Right lobe of liver (tissue), 6 donors: ENCODE results near the gene ZP1. TPM values are rescaled to one million over a fixed set of nuclear protein-coding genes. Genes with fewer than 3 reads are reported as not detected.
A peak's percentile ranks its signal among the peaks of the same experiment; 100 is the strongest.

ENCODE experiments used
- ATAC-seq, 4 donors: fragments of 200-7000 bp; cut with Tn5 transposase; one replicate each; pipeline ENCODE4 v1.9.1; 2020; ENCODE audit warnings: mild to moderate bottlenecking in 4 of 4, moderate library complexity in 4 of 4
- DNase-seq, 3 donors: peaks; one replicate each; pipeline ENCODE4 v3.0.0-alpha.2; 2020
- H3K27ac ChIP-seq, 3 donors: fragments of 200-600 bp; one replicate each; pipeline ENCODE4 v1.8.0; 2022
- H3K27me3 ChIP-seq, 2 donors: fragments of 200-600 bp; one replicate each; pipeline ENCODE4 v1.8.0; 2022
- H3K36me3 ChIP-seq, 4 donors: fragments of 200-600 bp; sonication (generic) in 1 of 4; one replicate each; pipeline versions ENCODE4 v1.5.1 to v1.8.0; 2017 to 2022; ENCODE audit warnings: control low read depth in 1 of 4
- H3K4me1 ChIP-seq, 4 donors: fragments of 200-600 bp; sonication (generic) in 1 of 4; one replicate each; pipeline versions ENCODE4 v1.5.1 to v1.8.0; 2017 to 2022; ENCODE audit warnings: control low read depth in 1 of 4
- H3K4me3 ChIP-seq, 3 donors: fragments of 200-600 bp; one replicate each; pipeline ENCODE4 v1.8.0; 2022
- H3K9me3 ChIP-seq, 4 donors: fragments of 200-600 bp; sonication (generic) in 1 of 4; one replicate each; pipeline versions ENCODE4 v1.5.1 to v1.8.0; 2017 to 2022; ENCODE audit warnings: control low read depth in 1 of 4
- POLR2A ChIP-seq: fragments of 450-650 bp; IDR thresholded peaks from one replicate; pipeline ENCODE4 v1.6.1; 2017; ENCODE audit warnings: antibody characterized with exemption, mild to moderate bottlenecking
- WGBS: methylation state at CpG from one replicate; pipeline ENCODE4 v1.1.6; 2018; ENCODE audit warnings: low coverage, low lambda C conversion rate; ENCODE audit not compliant: insufficient coverage; ENCODE audit errors: missing lambda C conversion rate; 5-methylcytosine and 5-hydroxymethylcytosine counted together
- intact Hi-C, 2 donors: fragments of 100-400 bp; cut with DNase I; formaldehyde crosslinking; loops; one replicate each; pipeline versions ENCODE4 v1.11.2 to v1.14.1; 2022
- total RNA-seq, 6 experiments: library from RNA; depleted of rRNA in 2 of 6; stranded (reverse); fragments of >200 nt in 2 of 6; fragmentation: NEBNext Ultra II Directional in 3 of 6; extraction: Animal tissue kit (Norgen Biotek cat#: 25700) in 3 of 6; gene quantifications; one replicate each; pipeline versions ENCODE4 v1.1.0 to v1.2.4, GENCODE V29; 2016 to 2023
- TF ChIP-seq, protein P1 (sequence below), 4 donors: fragments of 200-600 bp in 3 of 4; fragments of 450-650 bp in 1 of 4; IDR thresholded peaks; one replicate each; pipeline versions ENCODE4 v1.5.1 to v1.8.0; 2016 to 2022; ENCODE audit warnings: antibody characterized with exemption in 4 of 4, mild to moderate bottlenecking in 2 of 4
- donor health status: DM: no; HTN: yes; CAD: no.
- donor health status: DM: no; HTN: no; CAD: no.
- donor health status: DM: no; HTN: no; CAD: no.
- donor health status: DM: no; HTN: yes; CAD: no.
- donor health status: DM: no; HTN: yes; CAD: no.

The ZP1 gene
- total RNA-seq, 6 experiments from 2014 or later: not detected

- WGBS: 74% methylated on average over 3 of the region's 8 CpGs
- H3K4me1 ChIP-seq: peaks cover 0 to 5% (median 0%) of the 10 kb centered on the region in 4 donors
These were observed 13.0 kb upstream of the ZP1 start for GRCh38 chr11:60854140-60854846.

GRCh38 chr11:60854847-60855725 lies 12.3 kb upstream of the ZP1 start:
- no peaks in the 10 kb centered on the region for H3K27me3 ChIP-seq
- no peak overlapping the region for H3K4me3 ChIP-seq
- H3K9me3 ChIP-seq: no peaks in the 10 kb centered on the region
- ATAC-seq (no peak), DNase-seq (no peak)
- WGBS: 48% methylated on average over 7 of the region's 8 CpGs
- peaks cover 0 to 5% (median 0%) of the 10 kb centered on the region in 4 donors for H3K4me1 ChIP-seq
- TF ChIP-seq, protein P1, sequence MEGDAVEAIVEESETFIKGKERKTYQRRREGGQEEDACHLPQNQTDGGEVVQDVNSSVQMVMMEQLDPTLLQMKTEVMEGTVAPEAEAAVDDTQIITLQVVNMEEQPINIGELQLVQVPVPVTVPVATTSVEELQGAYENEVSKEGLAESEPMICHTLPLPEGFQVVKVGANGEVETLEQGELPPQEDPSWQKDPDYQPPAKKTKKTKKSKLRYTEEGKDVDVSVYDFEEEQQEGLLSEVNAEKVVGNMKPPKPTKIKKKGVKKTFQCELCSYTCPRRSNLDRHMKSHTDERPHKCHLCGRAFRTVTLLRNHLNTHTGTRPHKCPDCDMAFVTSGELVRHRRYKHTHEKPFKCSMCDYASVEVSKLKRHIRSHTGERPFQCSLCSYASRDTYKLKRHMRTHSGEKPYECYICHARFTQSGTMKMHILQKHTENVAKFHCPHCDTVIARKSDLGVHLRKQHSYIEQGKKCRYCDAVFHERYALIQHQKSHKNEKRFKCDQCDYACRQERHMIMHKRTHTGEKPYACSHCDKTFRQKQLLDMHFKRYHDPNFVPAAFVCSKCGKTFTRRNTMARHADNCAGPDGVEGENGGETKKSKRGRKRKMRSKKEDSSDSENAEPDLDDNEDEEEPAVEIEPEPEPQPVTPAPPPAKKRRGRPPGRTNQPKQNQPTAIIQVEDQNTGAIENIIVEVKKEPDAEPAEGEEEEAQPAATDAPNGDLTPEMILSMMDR (IDR thresholded peaks at IDR 0.05): no peak
- TF ChIP-seq POLR2A: no peak
- no peak overlapping the region for H3K27ac ChIP-seq
- H3K36me3 ChIP-seq: no peaks in the 10 kb centered on the region
- intact Hi-C loops: no loop called here

More at GRCh38 chr11:60854140-60854846, 13.0 kb upstream of the ZP1 start:
- DNase-seq: no peak
- intact Hi-C loops: no loop called here
- H3K27ac ChIP-seq: no peak overlapping the region
- no peak overlapping the region for H3K4me3 ChIP-seq
- ATAC-seq: no peak
- no peaks in the 10 kb centered on the region for H3K27me3 ChIP-seq
- H3K9me3 ChIP-seq: no peaks in the 10 kb centered on the region
- H3K36me3 ChIP-seq: peaks cover 0 to 3% (median 0%) of the 10 kb centered on the region in 4 donors
- TF ChIP-seq, protein P1 (IDR thresholded peaks at IDR 0.05): no peak
- TF ChIP-seq POLR2A: no peak

DNA sequence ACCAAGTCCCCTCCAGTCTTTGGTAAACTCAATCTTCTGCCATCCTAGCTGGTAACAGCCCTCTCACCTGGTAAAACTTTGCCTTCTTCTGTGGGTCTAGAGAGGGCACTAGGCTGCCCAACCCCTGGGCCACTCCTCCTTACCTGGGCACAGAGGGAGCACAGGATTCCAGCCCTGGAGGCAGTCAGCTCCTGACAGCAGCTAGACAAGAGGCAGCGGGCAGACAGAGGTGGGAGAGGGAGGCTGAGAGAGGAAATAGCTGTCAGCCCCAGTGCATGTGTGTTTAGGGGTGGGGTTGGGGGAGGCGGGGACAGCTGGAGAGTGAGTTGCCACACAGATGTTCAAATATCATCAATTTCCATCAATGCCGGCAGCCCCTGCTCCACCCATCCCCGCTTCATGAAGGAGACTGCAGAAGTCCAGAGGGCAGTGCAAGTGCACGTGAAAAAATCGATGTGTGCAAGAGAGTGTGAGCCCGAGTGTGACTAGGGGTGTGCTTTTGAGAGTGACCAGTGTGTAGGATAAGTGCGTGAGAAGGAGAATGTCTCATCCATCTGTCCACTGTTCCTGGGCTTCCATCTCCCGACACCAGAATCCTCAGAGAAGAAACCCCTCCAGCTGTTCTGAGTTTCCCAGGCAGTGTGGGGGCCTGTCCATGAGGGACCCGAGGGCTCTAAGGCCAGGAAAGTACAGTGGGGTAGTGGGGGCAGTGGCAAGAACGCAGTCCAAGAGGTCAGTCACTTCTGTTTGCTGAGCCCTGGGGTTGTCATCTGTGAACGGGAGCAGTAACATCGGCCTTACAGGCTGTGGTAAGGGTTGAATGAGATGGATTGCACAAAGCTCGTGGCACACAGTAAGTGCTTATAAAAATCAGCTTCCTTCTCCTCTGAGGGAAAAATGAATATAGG lies 11.4 kb upstream of the ZP1 start, which contains the start of gene PTGDR2:
PTGDR2 (minus strand) TSS at position 225 of the 908 bp plus-strand sequence. CDS start 2,228 bp downstream, outside the sequence.
- Histone ChIP-seq H3K27ac (no peak within 1 kb of the TSS), H3K27me3 (no peaks in the 10 kb centered on the region), H3K4me1 (peaks cover 0 to 5% (median 0%) of the 10 kb centered on the region in 4 donors), H3K36me3 (no peaks in the 10 kb centered on the region), H3K4me3 (no peak within 1 kb of the TSS), H3K9me3 (no peaks in the 10 kb centered on the region)
- DNase-seq (no peak), ATAC-seq (peak in 2 of 4 donors; percentile 6 to 10)
- 20% methylated on average over 14 of the region's 14 CpGs for WGBS
- TF ChIP-seq, protein P1 (IDR thresholded peaks at IDR 0.05): no peak
- TF ChIP-seq POLR2A: no peak
- intact Hi-C loops: no loop called here
